ENCODE measurements around the gene PPIL6. TPM values are rescaled to one million over a fixed set of nuclear protein-coding genes. Genes with fewer than 3 reads are reported as not detected.

Gene PPIL6
- total RNA-seq, 3 donors from 2014 or later, result 0.67 to 5.5 (median 2.9) TPM

GRCh38 chr6:109347779-109348178 is 92.6 kb downstream of the PPIL6 start:
- peaks cover 45% of the 10 kb centered on the region for H3K4me1 ChIP-seq (ENCODE audit: low read depth)
- no peak for TF ChIP-seq CTCF (IDR thresholded peaks at IDR 0.05)
- intact Hi-C loops (cut with DNase I, micrococcal nuclease), result no loop called here
- no peak overlapping the region for H3K4me3 ChIP-seq
- H3K9me3 ChIP-seq, result no peaks in the 10 kb centered on the region
- H3K36me3 ChIP-seq (ENCODE audit: low read depth), result no peaks in the 10 kb centered on the region
- DNase-seq (peak; percentile 66 to 75 (median 72)), ATAC-seq (peak; percentile 75)

- peaks cover 30% of the 10 kb centered on the region for H3K4me1 ChIP-seq (ENCODE audit: low read depth)
Observed at GRCh38 chr6:109345986-109346385, 94.4 kb downstream of the PPIL6 start.

DNA sequence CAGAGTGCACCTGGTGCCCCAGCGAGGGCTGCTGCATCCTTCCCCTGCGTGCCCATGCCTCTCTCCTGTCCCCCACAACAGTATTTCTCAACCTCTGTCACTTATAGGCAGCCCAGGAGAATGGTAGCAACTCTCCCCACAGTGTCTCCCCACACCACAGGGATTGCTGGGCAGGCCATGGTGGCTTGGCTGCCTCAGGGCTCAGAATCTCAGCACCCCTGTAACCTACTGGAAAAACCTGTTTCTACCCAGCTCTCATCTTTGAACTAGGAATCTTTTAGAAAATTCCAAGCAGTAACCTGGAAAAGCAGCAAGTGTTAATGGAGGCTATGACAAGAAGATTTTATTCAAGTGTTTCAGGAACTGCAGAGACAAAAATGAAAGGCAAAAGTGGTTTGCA is 96.2 kb downstream of the PPIL6 start:
- TF ChIP-seq CTCF (IDR thresholded peaks at IDR 0.05), result no peak
- no peaks in the 10 kb centered on the region for H3K9me3 ChIP-seq
- intact Hi-C loops (cut with DNase I, micrococcal nuclease), result no loop called here
- ATAC-seq (no peak), DNase-seq (no peak)
- H3K36me3 ChIP-seq (ENCODE audit: low read depth), result no peaks in the 10 kb centered on the region
- peaks cover 18% of the 10 kb centered on the region for H3K4me1 ChIP-seq (ENCODE audit: low read depth)
- H3K4me3 ChIP-seq, result no peak overlapping the region

More at GRCh38 chr6:109345986-109346385, 94.4 kb downstream of the PPIL6 start:
- Histone ChIP-seq H3K9me3 (no peaks in the 10 kb centered on the region), H3K36me3 (ENCODE audit: low read depth) (no peaks in the 10 kb centered on the region), H3K4me3 (no peak overlapping the region)
- ATAC-seq (no peak), DNase-seq (no peak)
- intact Hi-C loops (cut with DNase I, micrococcal nuclease), result no loop called here
- no peak for TF ChIP-seq CTCF (IDR thresholded peaks at IDR 0.05)

DNA sequence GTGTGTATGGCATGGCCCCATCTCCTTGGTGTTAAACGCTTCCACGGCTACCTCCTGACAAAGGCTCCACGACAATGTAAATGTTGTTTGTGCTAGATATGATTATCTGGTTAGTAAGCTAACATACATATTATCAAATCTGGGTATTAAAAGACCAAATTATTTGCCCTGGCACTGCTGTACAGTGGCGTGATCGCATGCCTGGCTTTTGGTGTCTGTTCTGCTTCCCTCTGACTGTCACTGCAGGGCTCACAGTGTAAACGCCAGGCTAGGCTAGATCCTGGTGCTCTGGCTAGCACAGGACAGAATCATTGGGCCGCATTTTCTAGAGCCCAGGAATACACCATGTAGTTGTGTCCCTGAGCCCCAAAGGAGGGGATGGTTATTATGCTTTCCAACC is 96.9 kb downstream of the PPIL6 start:
- intact Hi-C loops (cut with DNase I, micrococcal nuclease), result no loop called here
- no peak for TF ChIP-seq CTCF (IDR thresholded peaks at IDR 0.05)
- ATAC-seq (no peak), DNase-seq (no peak)
- no peaks in the 10 kb centered on the region for H3K36me3 ChIP-seq (ENCODE audit: low read depth)
- peaks cover 15% of the 10 kb centered on the region for H3K4me1 ChIP-seq (ENCODE audit: low read depth)
- no peak overlapping the region for H3K4me3 ChIP-seq
- H3K9me3 ChIP-seq, result no peaks in the 10 kb centered on the region

DNA sequence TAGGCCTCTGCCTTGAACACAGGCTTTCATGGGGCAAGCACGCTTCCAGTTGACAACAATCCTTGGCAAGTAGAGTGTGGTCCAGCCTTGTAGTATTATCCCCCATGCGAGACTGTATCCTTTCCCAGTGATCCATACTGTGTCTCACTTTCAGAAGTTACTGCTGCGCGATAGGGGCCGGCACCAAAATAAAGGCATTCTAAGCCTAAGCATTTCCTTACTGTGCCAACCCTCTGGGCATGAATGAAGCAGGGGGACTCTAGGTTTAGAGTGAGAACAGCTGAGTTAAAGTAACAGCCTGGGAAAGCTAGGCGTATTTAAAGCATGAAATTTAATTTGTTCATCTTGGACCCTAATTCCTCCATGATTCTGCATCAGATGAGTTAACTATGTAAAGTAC is 97.5 kb downstream of the PPIL6 start:
- H3K4me1 ChIP-seq (ENCODE audit: low read depth), result peaks cover 9% of the 10 kb centered on the region
- no peak overlapping the region for H3K4me3 ChIP-seq
- DNase-seq (no peak), ATAC-seq (no peak)
- TF ChIP-seq CTCF (IDR thresholded peaks at IDR 0.05), result no peak
- H3K9me3 ChIP-seq, result no peaks in the 10 kb centered on the region
- intact Hi-C loops (cut with DNase I, micrococcal nuclease), result no loop called here
- H3K36me3 ChIP-seq (ENCODE audit: low read depth), result no peaks in the 10 kb centered on the region

DNA sequence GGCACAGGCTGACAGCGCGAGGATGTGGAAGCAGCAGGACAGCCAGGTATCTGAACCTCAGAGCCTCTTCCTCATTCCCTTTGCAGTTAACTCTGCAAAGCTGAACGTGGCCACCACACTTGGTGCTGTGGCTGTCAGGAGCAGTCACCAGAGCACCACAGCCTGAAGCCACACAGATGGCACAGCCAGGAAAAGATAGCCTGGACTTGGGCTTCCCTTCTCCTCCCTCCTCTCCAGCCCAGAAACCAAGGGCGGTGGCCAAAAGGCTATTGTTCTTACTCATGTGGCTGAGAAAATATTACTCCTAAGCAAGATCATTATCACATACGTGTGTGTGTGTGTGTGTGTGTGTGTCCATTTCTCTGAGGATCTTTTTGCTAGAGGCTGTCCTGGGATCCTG is 97.9 kb downstream of the PPIL6 start:
- H3K4me3 ChIP-seq, result no peak overlapping the region
- no peak for DNase-seq
- ATAC-seq, result peak; percentile 73

More for the DNA sequence above, 97.9 kb downstream of the PPIL6 start:
- intact Hi-C loops (cut with DNase I, micrococcal nuclease), result no loop called here
- no peaks in the 10 kb centered on the region for H3K9me3 ChIP-seq
- H3K36me3 ChIP-seq (ENCODE audit: low read depth), result no peaks in the 10 kb centered on the region
- TF ChIP-seq CTCF (IDR thresholded peaks at IDR 0.05), result no peak
- H3K4me1 ChIP-seq (ENCODE audit: low read depth), result peaks cover 7% of the 10 kb centered on the region
